ENCODE data around the gene NTHL1. TPM values are rescaled to one million over a fixed set of nuclear protein-coding genes. Genes with fewer than 3 reads are reported as not detected.

Gene NTHL1
- total and polyA plus RNA-seq, 10 donors: 9.6 to 52.1 (median 27.0) TPM

- intact Hi-C loops (cut with DNase I; ENCODE audit: low total_unique reads): no loop called here
- 44 to 67% (median 62%) methylated on average over 8 to 11 of the region's 11 CpGs for WGBS, 5 donors
- DNase-seq: peak; percentile 71
- Histone ChIP-seq H3K36me3 (peaks cover 0 to 18% (median 0%) of the 10 kb centered on the region in 6 donors), H3K27me3 (replicated peaks in 1 of 7) (peaks cover 0 to 37% (median 7%) of the 10 kb centered on the region in 7 donors), H3K9me3 (no peaks in the 10 kb centered on the region), H3K27ac (peak overlapping the region; percentile 15 to 90 (median 84)), H3K4me1 (peaks cover 16 to 95% (median 82%) of the 10 kb centered on the region in 6 donors), H3K4me3 (peak overlapping the region in 1 of 8 donors; percentile 86)
- TF ChIP-seq POLR2A (IDR thresholded peaks at IDR 0.05) (no peak), POLR2AphosphoS5 (IDR thresholded peaks at IDR 0.05) (peak; percentile 46 to 77 (median 57))
These were observed 16.5 kb downstream of the NTHL1 start for GRCh38 chr16:2031081-2031577.

DNA sequence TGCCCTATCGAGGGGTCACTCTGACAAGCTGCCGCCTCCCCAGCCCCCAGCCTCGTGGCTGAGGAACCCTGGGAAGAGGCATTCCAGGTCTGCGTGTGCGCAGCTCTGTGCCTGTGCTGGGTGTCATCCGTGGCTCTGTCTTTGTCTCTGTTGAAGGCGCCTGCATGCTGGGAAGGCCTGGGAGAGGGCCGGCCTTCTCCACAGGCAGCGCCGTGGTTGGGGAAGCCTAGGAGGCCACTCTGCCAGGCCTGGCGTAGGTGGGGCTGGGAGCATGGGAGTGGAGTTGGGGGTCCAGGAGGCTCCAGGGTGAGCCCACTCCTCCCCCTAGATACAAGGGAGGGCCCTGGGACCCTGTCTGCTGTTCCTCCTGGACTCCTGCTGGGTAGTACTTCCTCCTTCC is 17.6 kb downstream of the NTHL1 start:
- Histone ChIP-seq H3K36me3 (peaks cover 0 to 15% (median 0%) of the 10 kb centered on the region in 6 donors), H3K4me3 (peak overlapping the region in 5 of 8 donors; percentile 0 to 87 (median 70))
- WGBS, 5 donors: 52 to 85% (median 76%) methylated on average over 7 to 11 of the region's 11 CpGs

DNA sequence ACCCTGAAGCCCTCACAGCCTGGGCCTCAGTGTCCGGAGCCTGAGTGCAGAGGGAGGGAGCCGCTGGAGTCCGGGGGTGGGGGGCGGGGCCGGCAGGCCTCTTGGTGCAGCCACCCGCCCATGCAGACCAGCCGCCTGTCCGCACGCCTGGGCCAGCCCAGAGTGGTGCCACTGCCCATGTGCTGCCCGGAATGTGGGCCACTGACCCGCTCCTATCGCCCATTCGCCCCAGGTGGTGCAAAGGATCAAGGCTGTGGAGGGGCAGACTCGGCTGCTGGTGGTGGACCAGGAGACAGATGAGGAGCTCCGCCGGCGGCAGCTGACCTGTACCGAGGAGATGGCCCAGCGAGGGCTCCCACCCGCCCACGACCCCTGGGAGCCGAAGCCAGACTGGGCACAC is 18.3 kb downstream of the NTHL1 start:
- intact Hi-C loops (cut with DNase I; ENCODE audit: low total_unique reads): loop anchor here (5.0 kb wide), 1 partner anchor 123 kb away; no protein-coding TSS in a partner anchor
- TF ChIP-seq POLR2AphosphoS5 (IDR thresholded peaks at IDR 0.05): no peak
- no peak for TF ChIP-seq POLR2A (IDR thresholded peaks at IDR 0.05)
- TF ChIP-seq, protein P1, sequence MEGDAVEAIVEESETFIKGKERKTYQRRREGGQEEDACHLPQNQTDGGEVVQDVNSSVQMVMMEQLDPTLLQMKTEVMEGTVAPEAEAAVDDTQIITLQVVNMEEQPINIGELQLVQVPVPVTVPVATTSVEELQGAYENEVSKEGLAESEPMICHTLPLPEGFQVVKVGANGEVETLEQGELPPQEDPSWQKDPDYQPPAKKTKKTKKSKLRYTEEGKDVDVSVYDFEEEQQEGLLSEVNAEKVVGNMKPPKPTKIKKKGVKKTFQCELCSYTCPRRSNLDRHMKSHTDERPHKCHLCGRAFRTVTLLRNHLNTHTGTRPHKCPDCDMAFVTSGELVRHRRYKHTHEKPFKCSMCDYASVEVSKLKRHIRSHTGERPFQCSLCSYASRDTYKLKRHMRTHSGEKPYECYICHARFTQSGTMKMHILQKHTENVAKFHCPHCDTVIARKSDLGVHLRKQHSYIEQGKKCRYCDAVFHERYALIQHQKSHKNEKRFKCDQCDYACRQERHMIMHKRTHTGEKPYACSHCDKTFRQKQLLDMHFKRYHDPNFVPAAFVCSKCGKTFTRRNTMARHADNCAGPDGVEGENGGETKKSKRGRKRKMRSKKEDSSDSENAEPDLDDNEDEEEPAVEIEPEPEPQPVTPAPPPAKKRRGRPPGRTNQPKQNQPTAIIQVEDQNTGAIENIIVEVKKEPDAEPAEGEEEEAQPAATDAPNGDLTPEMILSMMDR (IDR thresholded peaks at IDR 0.05 in 8 of 11, conservative IDR thresholded peaks at IDR 0.05 in 3 of 11): no peak
- Histone ChIP-seq H3K4me1 (peaks cover 8 to 96% (median 82%) of the 10 kb centered on the region in 6 donors), H3K36me3 (peaks cover 0 to 15% (median 0%) of the 10 kb centered on the region in 6 donors), H3K9me3 (no peaks in the 10 kb centered on the region), H3K27ac (peak overlapping the region in 6 of 8 donors; percentile 80 to 90 (median 86)), H3K4me3 (peak overlapping the region in 6 of 8 donors; percentile 66 to 87 (median 71)), H3K27me3 (replicated peaks in 1 of 7) (peaks cover 0 to 48% (median 7%) of the 10 kb centered on the region in 7 donors)
- WGBS, 5 donors: 60 to 85% (median 76%) methylated on average over 9 to 22 of the region's 22 CpGs
- peak; percentile 75 for DNase-seq

More for the DNA sequence above, 17.6 kb downstream of the NTHL1 start:
- Histone ChIP-seq H3K4me1 (peaks cover 8 to 95% (median 82%) of the 10 kb centered on the region in 6 donors), H3K27me3 (replicated peaks in 1 of 7) (peaks cover 0 to 41% (median 7%) of the 10 kb centered on the region in 7 donors), H3K9me3 (no peaks in the 10 kb centered on the region), H3K27ac (peak overlapping the region; percentile 15 to 90 (median 84))
- TF ChIP-seq POLR2A (IDR thresholded peaks at IDR 0.05) (no peak), POLR2AphosphoS5 (IDR thresholded peaks at IDR 0.05) (no peak)
- TF ChIP-seq, protein P1 (IDR thresholded peaks at IDR 0.05 in 8 of 11, conservative IDR thresholded peaks at IDR 0.05 in 3 of 11): no peak
- no peak for DNase-seq
- intact Hi-C loops (cut with DNase I; ENCODE audit: low total_unique reads): no loop called here

GRCh38 chr16:2028620-2029220 is 18.9 kb downstream of the NTHL1 start:
- no peak for TF ChIP-seq POLR2AphosphoS5 (IDR thresholded peaks at IDR 0.05)
- 53 to 72% (median 69%) methylated on average over 17 to 18 of the region's 18 CpGs for WGBS, 5 donors
- Histone ChIP-seq H3K9me3 (no peaks in the 10 kb centered on the region), H3K27ac (peak overlapping the region in 6 of 8 donors; percentile 3 to 90 (median 87)), H3K4me3 (peak overlapping the region in 7 of 8 donors; percentile 56 to 87 (median 70)), H3K4me1 (peaks cover 14 to 98% (median 84%) of the 10 kb centered on the region in 6 donors), H3K36me3 (peaks cover 0 to 15% (median 0%) of the 10 kb centered on the region in 6 donors), H3K27me3 (replicated peaks in 1 of 7) (peaks cover 0 to 48% (median 7%) of the 10 kb centered on the region in 7 donors)
- no peak for DNase-seq
- intact Hi-C loops (cut with DNase I; ENCODE audit: low total_unique reads): loop anchor here (5.0 kb wide), 1 partner anchor 124 kb away; no protein-coding TSS in a partner anchor

- peak overlapping the region; percentile 43 to 87 (median 69) for H3K4me3 ChIP-seq
- TF ChIP-seq POLR2AphosphoS5 (IDR thresholded peaks at IDR 0.05) (no peak), POLR2A (IDR thresholded peaks at IDR 0.05) (no peak)
- TF ChIP-seq, protein P1 (IDR thresholded peaks at IDR 0.05 in 8 of 11, conservative IDR thresholded peaks at IDR 0.05 in 3 of 11): no peak
- 55 to 79% (median 76%) methylated on average over 2 to 3 of the region's 3 CpGs for WGBS, 5 donors
- H3K4me1 ChIP-seq: peaks cover 19 to 98% (median 84%) of the 10 kb centered on the region in 6 donors
- no peaks in the 10 kb centered on the region for H3K9me3 ChIP-seq
- H3K27ac ChIP-seq: peak overlapping the region in 6 of 8 donors; percentile 3 to 90 (median 87)
- intact Hi-C loops (cut with DNase I; ENCODE audit: low total_unique reads): loop anchor here (5.0 kb wide), 1 partner anchor 124 kb away; no protein-coding TSS in a partner anchor
- H3K27me3 ChIP-seq (replicated peaks in 1 of 7): peaks cover 0 to 48% (median 7%) of the 10 kb centered on the region in 7 donors
- peaks cover 0 to 15% (median 0%) of the 10 kb centered on the region in 6 donors for H3K36me3 ChIP-seq
- DNase-seq: no peak
These were observed 19.5 kb downstream of the NTHL1 start for GRCh38 chr16:2028146-2028545.

Measured in spleen (tissue), 11 donors.